ENCODE measurements around the gene HOXB6. TPM values are rescaled to one million over a fixed set of nuclear protein-coding genes. Genes with fewer than 3 reads are reported as not detected.
A peak's percentile ranks its signal among the peaks of the same experiment; 100 is the strongest.

HOXB6 gene
- polyA plus RNA-seq, 3 donors, result not detected

- no peak overlapping the region for H3K4me2 ChIP-seq (replicated peaks; ENCODE audit: extremely low read depth, low read length, poor library complexity, severe bottlenecking)
- H3K4me3 ChIP-seq (replicated peaks in 1 of 3; ENCODE audit: low read depth in 2 of 3, low read length in 3 of 3), result no peak overlapping the region
- peaks cover 0 to 30% (median 16%) of the 10 kb centered on the region in 7 donors for H3K9me3 Mint-ChIP-seq
- H3K4me1 ChIP-seq (ENCODE audit: control insufficient read depth in 1 of 2, insufficient read depth in 2 of 2, low read length in 2 of 2), result peaks cover 30 to 42% of the 10 kb centered on the region in 2 donors
- no peak for DNase-seq
- H3K36me3 Mint-ChIP-seq, result peaks cover 8 to 44% of the 10 kb centered on the region in 2 donors
- H3K27ac Mint-ChIP-seq, result no peak overlapping the region
- no peak overlapping the region for H2AFZ ChIP-seq (ENCODE audit: insufficient read depth, low read depth, low read length, poor library complexity, severe bottlenecking)
- WGBS (ENCODE audit: insufficient coverage), result 11% methylated on average over 1 of the region's 2 CpGs
- intact Hi-C loops (cut with micrococcal nuclease), result no loop called here
- no peak overlapping the region for H3K9ac ChIP-seq (ENCODE audit: insufficient read depth, low read length, poor library complexity, severe bottlenecking)
- peaks cover 0 to 16% of the 10 kb centered on the region in 2 donors for H3K9me3 ChIP-seq (replicated peaks in 1 of 2; ENCODE audit: control insufficient read depth in 1 of 2, insufficient read depth in 1 of 2, low read length in 2 of 2)
- H3K79me2 ChIP-seq (ENCODE audit: insufficient read depth, low read length), result no peaks in the 10 kb centered on the region
- TF ChIP-seq CTCF (IDR thresholded peaks at IDR 0.05), result no peak
- H3K27me3 ChIP-seq (ENCODE audit: control insufficient read depth in 2 of 2, insufficient read depth in 2 of 2, low read length in 2 of 2), result peaks cover 91 to 99% of the 10 kb centered on the region in 2 donors
- H4K20me1 ChIP-seq (ENCODE audit: insufficient read depth, low read length), result no peaks in the 10 kb centered on the region
- H3K36me3 ChIP-seq (replicated peaks in 1 of 2; ENCODE audit: control insufficient read depth in 1 of 2, insufficient read depth in 2 of 2, low read length in 2 of 2), result no peaks in the 10 kb centered on the region
- no peak overlapping the region for H3K27ac ChIP-seq (ENCODE audit: low read depth in 1 of 2, low read length in 2 of 2)
- H3K27me3 Mint-ChIP-seq (ENCODE audit: low read depth in 3 of 3), result peaks cover 99 to 100% (median 100%) of the 10 kb centered on the region in 3 donors
- H3K4me1 Mint-ChIP-seq, result peaks cover 51% of the 10 kb centered on the region
- H3K4me3 Mint-ChIP-seq, result peak overlapping the region in 1 of 2 donors; percentile 99
These were observed 16.7 kb downstream of the HOXB6 start for GRCh38 chr17:48588074-48588415.

GRCh38 chr17:48587276-48588073, 17.3 kb downstream of the HOXB6 start:
- no peak for TF ChIP-seq CTCF (IDR thresholded peaks at IDR 0.05)
- peaks cover 91 to 99% of the 10 kb centered on the region in 2 donors for H3K27me3 ChIP-seq (ENCODE audit: control insufficient read depth in 2 of 2, insufficient read depth in 2 of 2, low read length in 2 of 2)
- H3K9me3 Mint-ChIP-seq, result peaks cover 0 to 30% (median 16%) of the 10 kb centered on the region in 7 donors
- peaks cover 0 to 20% of the 10 kb centered on the region in 2 donors for H3K9me3 ChIP-seq (replicated peaks in 1 of 2; ENCODE audit: control insufficient read depth in 1 of 2, insufficient read depth in 1 of 2, low read length in 2 of 2)
- H3K36me3 Mint-ChIP-seq, result peaks cover 11 to 44% of the 10 kb centered on the region in 2 donors
- H3K27ac Mint-ChIP-seq, result no peak overlapping the region
- no peak for DNase-seq
- no peaks in the 10 kb centered on the region for H3K79me2 ChIP-seq (ENCODE audit: insufficient read depth, low read length)
- 47% methylated on average over 2 of the region's 5 CpGs for WGBS (ENCODE audit: insufficient coverage)
- no peaks in the 10 kb centered on the region for H4K20me1 ChIP-seq (ENCODE audit: insufficient read depth, low read length)
- no peaks in the 10 kb centered on the region for H3K36me3 ChIP-seq (replicated peaks in 1 of 2; ENCODE audit: control insufficient read depth in 1 of 2, insufficient read depth in 2 of 2, low read length in 2 of 2)
- intact Hi-C loops (cut with micrococcal nuclease), result no loop called here
- no peak overlapping the region for H3K27ac ChIP-seq (ENCODE audit: low read depth in 1 of 2, low read length in 2 of 2)
- H3K4me2 ChIP-seq (replicated peaks; ENCODE audit: extremely low read depth, low read length, poor library complexity, severe bottlenecking), result no peak overlapping the region
- peaks cover 99 to 100% (median 100%) of the 10 kb centered on the region in 3 donors for H3K27me3 Mint-ChIP-seq (ENCODE audit: low read depth in 3 of 3)
- H3K4me1 Mint-ChIP-seq, result peaks cover 50% of the 10 kb centered on the region
- no peak overlapping the region for H2AFZ ChIP-seq (ENCODE audit: insufficient read depth, low read depth, low read length, poor library complexity, severe bottlenecking)
- peak overlapping the region in 1 of 2 donors; percentile 99 for H3K4me3 Mint-ChIP-seq
- no peak overlapping the region for H3K4me3 ChIP-seq (replicated peaks in 1 of 3; ENCODE audit: low read depth in 2 of 3, low read length in 3 of 3)
- peaks cover 30 to 44% of the 10 kb centered on the region in 2 donors for H3K4me1 ChIP-seq (ENCODE audit: control insufficient read depth in 1 of 2, insufficient read depth in 2 of 2, low read length in 2 of 2)
- H3K9ac ChIP-seq (ENCODE audit: insufficient read depth, low read length, poor library complexity, severe bottlenecking), result no peak overlapping the region

All from CD14-positive monocyte (primary cell).